T-helper 1 cell (primary cell): Measurements from ENCODE around the gene PGAM5.
"Not testable (repeated sequence)": the region's sequence is repeated elsewhere in the genome, so short reads cannot be mapped to it uniquely, and the experiment has no call there.

Source experiments
- DNase-seq, 5 donors: peaks; one replicate each; pipeline ENCODE4 v3.0.0-alpha.2; 2012 to 2020

Gene PGAM5

GRCh38 chr12:132689227-132689626 lies 21.4 kb upstream of the PGAM5 start:
- DNase-seq: no peak

- no peak for DNase-seq
Observed at GRCh38 chr12:132690112-132690511, 20.5 kb upstream of the PGAM5 start.

- DNase-seq: not testable (repeated sequence)
Observed at GRCh38 chr12:132692030-132692429, 18.6 kb upstream of the PGAM5 start.

GRCh38 chr12:132694888-132695287 lies 15.8 kb upstream of the PGAM5 start:
- DNase-seq: not testable (repeated sequence)

- no peak for DNase-seq
Observed at GRCh38 chr12:132695431-132695830, 15.2 kb upstream of the PGAM5 start.

- no peak for DNase-seq
Observed at GRCh38 chr12:132698341-132698740, 12.3 kb upstream of the PGAM5 start.

GRCh38 chr12:132700212-132700822 lies 10.3 kb upstream of the PGAM5 start:
- DNase-seq: no peak

GRCh38 chr12:132702640-132703039 lies 8.0 kb upstream of the PGAM5 start:
- no peak for DNase-seq

GRCh38 chr12:132703641-132704040 lies 7.0 kb upstream of the PGAM5 start:
- no peak for DNase-seq

- DNase-seq: no peak
Observed at GRCh38 chr12:132707241-132707640, 3.4 kb upstream of the PGAM5 start.

- no peak for DNase-seq
Observed at GRCh38 chr12:132708150-132708549, 2.5 kb upstream of the PGAM5 start.

GRCh38 chr12:132710043-132710404 lies 618 bp upstream of the PGAM5 start:
- no peak for DNase-seq

GRCh38 chr12:132711080-132711843 lies 620 bp downstream of the PGAM5 start:
- peak in 2 of 5 donors; percentile 14 to 17 for DNase-seq

- DNase-seq: no peak
Observed at GRCh38 chr12:132713123-132713522, 2.5 kb downstream of the PGAM5 start.

- no peak for DNase-seq
Observed at GRCh38 chr12:132715874-132716273, 5.2 kb downstream of the PGAM5 start.

GRCh38 chr12:132716356-132716755 lies 5.7 kb downstream of the PGAM5 start:
- no peak for DNase-seq

- DNase-seq: no peak
Observed at GRCh38 chr12:132717011-132717410, 6.4 kb downstream of the PGAM5 start.

- DNase-seq: no peak
Observed at GRCh38 chr12:132717531-132718387, 7.1 kb downstream of the PGAM5 start.

GRCh38 chr12:132718644-132719043 lies 8.0 kb downstream of the PGAM5 start:
- DNase-seq: no peak

- DNase-seq: no peak
Observed at GRCh38 chr12:132719141-132719953, 8.7 kb downstream of the PGAM5 start.

- DNase-seq: no peak
Observed at GRCh38 chr12:132719954-132720324, 9.3 kb downstream of the PGAM5 start.

- no peak for DNase-seq
Observed at GRCh38 chr12:132720606-132721345, 10.1 kb downstream of the PGAM5 start.
